H9 (cell line): Measurements from ENCODE around the gene CYTH4. TPM values are rescaled to one million over a fixed set of nuclear protein-coding genes. Genes with fewer than 3 reads are reported as not detected.

Experiments
- DNase-seq: peaks from one replicate; pipeline ENCODE4 v3.0.0-alpha.2; 2017
- H2AFZ ChIP-seq: one replicate; pipeline ENCODE4 v1.6.1; 2013; ENCODE audit warnings: mild to moderate bottlenecking, low read length, control low read depth, moderate library complexity
- H2AK5ac ChIP-seq: 2 replicates; pipeline ENCODE4 v1.6.1; 2013; ENCODE audit warnings: low read length, control low read depth, mixed read lengths; ENCODE audit not compliant: insufficient read length
- H2BK120ac ChIP-seq: one replicate; pipeline ENCODE4 v1.6.1; 2013; ENCODE audit warnings: low read depth, mild to moderate bottlenecking, low read length, control low read depth, inconsistent platforms; ENCODE audit not compliant: poor library complexity, severe bottlenecking
- H2BK12ac ChIP-seq: 2 replicates; pipeline ENCODE4 v1.6.1; 2013; ENCODE audit warnings: low read length, control low read depth, mixed read lengths, low read depth; ENCODE audit not compliant: insufficient read length
- H2BK15ac ChIP-seq: 2 replicates; pipeline ENCODE4 v1.6.1; 2013; ENCODE audit warnings: low read depth, low read length, control low read depth
- H2BK20ac ChIP-seq: one replicate; pipeline ENCODE4 v1.6.1; 2013; ENCODE audit warnings: low read depth, mild to moderate bottlenecking, low read length, control low read depth, inconsistent platforms; ENCODE audit not compliant: poor library complexity, severe bottlenecking
- H2BK5ac ChIP-seq: 2 replicates; pipeline ENCODE4 v1.6.1; 2013; ENCODE audit warnings: low read length, control low read depth, mixed read lengths; ENCODE audit not compliant: insufficient read length
- H3K14ac ChIP-seq: 2 replicates; pipeline ENCODE4 v1.6.1; 2013; ENCODE audit warnings: low read length, control low read depth; ENCODE audit not compliant: insufficient read depth
- H3K18ac ChIP-seq: 2 replicates; pipeline ENCODE4 v1.6.1; 2013; ENCODE audit warnings: low read depth, mild to moderate bottlenecking, mixed read lengths, low read length, control low read depth; ENCODE audit not compliant: insufficient read length
- H3K23ac ChIP-seq: 2 replicates; pipeline ENCODE4 v1.6.1; 2013; ENCODE audit warnings: low read length, control low read depth, mixed read lengths, low read depth; ENCODE audit not compliant: insufficient read length
- H3K23me2 ChIP-seq: 2 replicates; pipeline ENCODE4 v1.6.1; 2013; ENCODE audit warnings: low read depth, mild to moderate bottlenecking, mixed read lengths, low read length, control low read depth; ENCODE audit not compliant: insufficient read length, poor library complexity, severe bottlenecking
- H3K27ac ChIP-seq: 2 replicates; pipeline ENCODE4 v1.5.1; 2013; ENCODE audit warnings: low read length, control low read depth, mixed read lengths, low read depth; ENCODE audit not compliant: insufficient read length
- H3K27me3 ChIP-seq: 2 replicates; pipeline ENCODE4 v1.6.1; 2013; ENCODE audit warnings: low read length, control low read depth, inconsistent platforms; ENCODE audit not compliant: insufficient read depth
- H3K4ac ChIP-seq: 2 replicates; pipeline ENCODE4 v1.6.1; 2013; ENCODE audit warnings: low read depth, mild to moderate bottlenecking, control low read depth, inconsistent platforms, low read length, moderate library complexity
- H3K4me1 ChIP-seq: 2 replicates; pipeline ENCODE4 v1.6.1; 2013; ENCODE audit warnings: low read length, control low read depth, inconsistent platforms; ENCODE audit not compliant: insufficient read depth
- H3K4me2 ChIP-seq: 2 replicates; pipeline ENCODE4 v1.6.1; 2013; ENCODE audit warnings: low read length, control low read depth, mixed read lengths; ENCODE audit not compliant: insufficient read length, insufficient read depth
- H3K56ac ChIP-seq: 2 replicates; pipeline ENCODE4 v1.6.1; 2013; ENCODE audit warnings: low read depth, mild to moderate bottlenecking, mixed read lengths, low read length, control low read depth; ENCODE audit not compliant: insufficient read length
- H3K79me1 ChIP-seq: 2 replicates; pipeline ENCODE4 v1.6.1; 2013; ENCODE audit warnings: low read depth, mild to moderate bottlenecking, moderate library complexity, low read length, control low read depth, inconsistent platforms; ENCODE audit not compliant: insufficient read depth, poor library complexity, severe bottlenecking
- H3K79me2 ChIP-seq: 2 replicates; pipeline ENCODE4 v1.6.1; 2013; ENCODE audit warnings: low read length, control low read depth, inconsistent platforms; ENCODE audit not compliant: insufficient read depth
- H3K9ac ChIP-seq: 2 replicates; pipeline ENCODE4 v1.6.1; 2013; ENCODE audit warnings: low read length, control low read depth, mixed read lengths; ENCODE audit not compliant: insufficient read length; ENCODE audit errors: extremely low read depth
- H3K9me3 ChIP-seq: one replicate; pipeline ENCODE4 v1.6.1; 2013; ENCODE audit warnings: low read depth, low read length, inconsistent platforms; ENCODE audit not compliant: control insufficient read depth
- H3T11ph ChIP-seq: one replicate; pipeline ENCODE4 v1.6.1; 2013; ENCODE audit warnings: mild to moderate bottlenecking, low read length, control low read depth, inconsistent platforms
- H4K20me1 ChIP-seq: one replicate; pipeline ENCODE4 v1.6.1; 2013; ENCODE audit not compliant: control insufficient read depth, insufficient read length, insufficient read depth
- H4K5ac ChIP-seq: 2 replicates; pipeline ENCODE4 v1.6.1; 2013; ENCODE audit warnings: low read depth, mild to moderate bottlenecking, mixed read lengths, low read length, control low read depth; ENCODE audit not compliant: insufficient read length
- H4K8ac ChIP-seq: replicated peaks from 2 replicates; pipeline ENCODE4 v1.6.1; 2013; ENCODE audit warnings: low read length, control low read depth, mixed read lengths, low read depth; ENCODE audit not compliant: insufficient read length
- H4K91ac ChIP-seq: 2 replicates; pipeline ENCODE4 v1.6.1; 2013; ENCODE audit warnings: low read depth, mild to moderate bottlenecking, moderate library complexity, mixed read lengths, low read length, control low read depth; ENCODE audit not compliant: insufficient read length
- H3K27ac Mint-ChIP-seq, 3 experiments: 2 replicates in 2 of 3; 3 replicates in 1 of 3; pipeline ENCODE4 v1.8.0; 2020 to 2021; ENCODE audit warnings: mixed read lengths in 3 of 3, mild to moderate bottlenecking in 1 of 3, moderate library complexity in 1 of 3
- H3K27me3 Mint-ChIP-seq: 2 replicates; pipeline ENCODE4 v1.8.0; 2021; ENCODE audit warnings: low read depth, mild to moderate bottlenecking, moderate library complexity, mixed read lengths
- H3K36me3 Mint-ChIP-seq, 3 experiments: 2 replicates in 2 of 3; 3 replicates in 1 of 3; pipeline ENCODE4 v1.8.0; 2020 to 2021; ENCODE audit warnings: low read depth in 3 of 3, mixed read lengths in 3 of 3; ENCODE audit not compliant: insufficient read depth in 1 of 3
- H3K4me1 Mint-ChIP-seq, 2 experiments: 2 replicates each; pipeline ENCODE4 v1.8.0; 2020; ENCODE audit warnings: mixed read lengths in 2 of 2
- H3K4me3 Mint-ChIP-seq, 2 experiments: 2 replicates in 1 of 2; 3 replicates in 1 of 2; pipeline ENCODE4 v1.8.0; 2020 to 2021; ENCODE audit warnings: mild to moderate bottlenecking in 2 of 2, mixed read lengths in 2 of 2, moderate library complexity in 1 of 2
- H3K9me3 Mint-ChIP-seq, 2 experiments: 2 replicates in 1 of 2; 3 replicates in 1 of 2; pipeline ENCODE4 v1.8.0; 2020; ENCODE audit warnings: mild to moderate bottlenecking in 2 of 2, mixed read lengths in 2 of 2, moderate library complexity in 1 of 2
- CTCF ChIP-seq: fragments of 200-600 bp; sonication (generic); conservative IDR thresholded peaks from 3 replicates; pipeline ENCODE4 v1.8.0; 2021; ENCODE audit warnings: antibody characterized with exemption, mild to moderate bottlenecking
- WGBS: extraction: QIAGEN DNeasy Blood & Tissue Kit; methylation state at CpG from one replicate; pipeline ENCODE4 v1.1.7; 2013; ENCODE audit warnings: missing lambda C conversion rate, low lambda C conversion rate, mixed read lengths; ENCODE audit not compliant: insufficient read length; ENCODE audit errors: extremely low coverage; 5-methylcytosine and 5-hydroxymethylcytosine counted together
- total RNA-seq: library from RNA; stranded (reverse); gene quantifications from 2 replicates; pipeline ENCODE4 v1.2.1, GENCODE V29; 2021

CYTH4 gene
- total RNA-seq, 1 experiment from 2014 or later, result not detected

DNA sequence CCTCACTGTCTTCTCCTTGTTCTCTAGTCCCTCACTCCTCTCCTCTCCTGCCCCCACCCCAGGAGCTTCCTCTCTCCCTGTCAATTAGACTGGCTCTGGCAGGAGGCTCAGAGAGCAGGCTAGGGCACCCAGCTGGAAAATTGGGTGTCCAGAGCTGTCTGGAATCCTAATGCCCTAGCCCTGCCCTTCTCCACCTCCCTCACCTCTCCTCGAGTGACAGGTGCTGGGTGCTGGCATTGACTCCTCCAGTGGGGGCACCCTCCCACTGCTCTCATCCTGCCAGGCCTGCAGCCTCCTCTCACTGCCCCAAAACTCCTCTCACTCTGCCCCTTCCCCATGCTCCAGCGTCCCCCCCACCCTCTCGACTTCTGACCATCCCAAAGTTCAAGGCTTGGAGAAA, 68.9 kb downstream of the CYTH4 start:
- no peak overlapping the region for H2BK5ac ChIP-seq
- no peaks in the 10 kb centered on the region for H4K20me1 ChIP-seq
- H2AK5ac ChIP-seq, result no peak overlapping the region
- H3K4me1 ChIP-seq, result no peaks in the 10 kb centered on the region
- no peak overlapping the region for H4K5ac ChIP-seq
- no peaks in the 10 kb centered on the region for H3K79me1 ChIP-seq
- Mint-ChIP-seq H3K4me1 (peaks cover 4 to 20% of the 10 kb centered on the region in 2 experiments; a peak in 3 of 4 replicates), H3K4me3 (no peak overlapping the region; a peak in 1 of 5 replicates), H3K36me3 (no peaks in the 10 kb centered on the region), H3K27me3 (peaks cover 14% of the 10 kb centered on the region), H3K27ac (peak overlapping the region in 1 of 3 experiments; percentile 72; a peak in 1 of 7 replicates), H3K9me3 (no peaks in the 10 kb centered on the region; a peak in 1 of 5 replicates)
- H3K9ac ChIP-seq, result no peak overlapping the region
- H3K14ac ChIP-seq, result no peak overlapping the region
- no peak overlapping the region for H3K18ac ChIP-seq
- DNase-seq, result no peak
- H3K23ac ChIP-seq, result no peak overlapping the region
- no peak overlapping the region for H3T11ph ChIP-seq
- WGBS, result no CpG with 5 or more reads among the region's 3 CpGs
- no peak overlapping the region for H4K8ac ChIP-seq
- no peak overlapping the region for H3K4ac ChIP-seq
- no peak overlapping the region for H2BK20ac ChIP-seq
- no peaks in the 10 kb centered on the region for H3K23me2 ChIP-seq
- H2BK120ac ChIP-seq, result no peak overlapping the region
- H2BK12ac ChIP-seq, result no peak overlapping the region
- H2BK15ac ChIP-seq, result no peak overlapping the region
- no peak overlapping the region for H2AFZ ChIP-seq
- no peak overlapping the region for H3K56ac ChIP-seq
- no peaks in the 10 kb centered on the region for H3K9me3 ChIP-seq
- TF ChIP-seq CTCF, result no peak
- no peak overlapping the region for H4K91ac ChIP-seq
- H3K4me2 ChIP-seq, result no peak overlapping the region
- H3K27ac ChIP-seq, result no peak overlapping the region
- no peaks in the 10 kb centered on the region for H3K27me3 ChIP-seq
- H3K79me2 ChIP-seq, result no peaks in the 10 kb centered on the region
